ENCODE measurements around the gene KCNJ1.

KCNJ1 gene

DNA sequence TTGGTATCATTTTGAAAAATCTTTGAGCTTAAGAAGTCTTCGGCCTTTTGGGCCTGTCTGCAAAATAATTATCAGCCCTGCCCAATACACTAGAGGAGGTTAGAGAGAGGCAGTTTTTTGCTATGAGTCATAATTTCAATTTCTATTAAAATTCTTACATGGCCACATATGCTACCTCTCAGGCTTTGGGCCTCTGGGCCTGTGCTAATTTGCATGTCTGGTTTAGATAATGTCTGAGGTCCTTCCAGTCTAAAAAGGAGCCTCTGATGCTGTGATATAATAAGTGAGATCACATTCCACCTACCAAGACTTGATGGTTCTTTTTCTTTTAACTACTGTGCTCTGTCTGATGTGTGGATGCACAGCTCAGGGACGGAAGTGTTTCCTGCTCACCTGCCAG, 70.8 kb downstream of the KCNJ1 start:
- DNase-seq = no peak
- no peaks in the 10 kb centered on the region for H3K4me1 ChIP-seq (ENCODE audit: control insufficient read depth, low read depth, low read length)
- no peaks in the 10 kb centered on the region for H3K27me3 ChIP-seq (ENCODE audit: insufficient read depth, low read length, poor library complexity)
- H3K4ac ChIP-seq (ENCODE audit: low read depth, low read length) = no peak overlapping the region
- H3K4me3 ChIP-seq (ENCODE audit: low read length) = no peak overlapping the region
- H3K9ac ChIP-seq (ENCODE audit: low read length) = no peak overlapping the region
- no peak overlapping the region for H3K56ac ChIP-seq (ENCODE audit: low read length)
- no peak overlapping the region for H3K4me2 ChIP-seq (ENCODE audit: low read length)
- H4K8ac ChIP-seq (ENCODE audit: low read depth, low read length) = no peak overlapping the region
- no peak overlapping the region for H3K18ac ChIP-seq (ENCODE audit: low read length)
- H4K5ac ChIP-seq (ENCODE audit: low read length) = no peak overlapping the region
- no peak overlapping the region for H2AK5ac ChIP-seq (ENCODE audit: low read length)
- no peaks in the 10 kb centered on the region for H3K79me2 ChIP-seq (ENCODE audit: control insufficient read depth, insufficient read depth, low read length)
- H2BK120ac ChIP-seq (ENCODE audit: low read depth, low read length) = no peak overlapping the region
- WGBS (ENCODE audit: extremely low coverage, insufficient coverage, low lambda C conversion rate) = no CpG with 5 or more reads among the region's 2 CpGs
- H3K23ac ChIP-seq (ENCODE audit: low read length) = no peak overlapping the region
- H3K79me1 ChIP-seq (ENCODE audit: low read length) = no peaks in the 10 kb centered on the region
- H3K27ac ChIP-seq (ENCODE audit: low read depth, low read length) = no peak overlapping the region
- H2BK5ac ChIP-seq (ENCODE audit: low read length) = no peak overlapping the region
- H2BK15ac ChIP-seq (replicated peaks; ENCODE audit: low read depth) = no peak overlapping the region
- no peaks in the 10 kb centered on the region for H3K36me3 ChIP-seq (ENCODE audit: control insufficient read depth, insufficient read depth, low read length)

DNA sequence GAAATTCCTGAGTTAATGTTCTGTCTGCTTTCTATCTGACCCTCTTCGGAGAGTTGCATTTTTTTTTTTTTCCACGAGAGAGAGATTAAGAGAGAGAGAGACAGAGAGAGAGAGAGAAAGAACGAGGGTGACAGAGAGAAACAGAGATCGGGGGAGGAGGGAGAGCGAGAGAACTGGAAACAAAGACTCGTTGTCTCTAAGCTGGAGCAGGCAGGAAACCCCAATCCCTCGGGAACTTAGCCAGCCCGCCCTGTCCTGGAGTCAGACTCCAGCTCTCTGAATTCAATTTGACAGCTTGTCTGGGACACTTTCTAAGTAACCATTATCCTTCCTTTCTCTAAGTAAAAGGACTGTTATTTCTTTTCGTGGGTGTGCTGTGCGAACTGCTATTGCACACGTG, 76.9 kb downstream of the KCNJ1 start:
- Histone ChIP-seq H3K9ac (ENCODE audit: low read length) (no peak overlapping the region), H3K27ac (ENCODE audit: low read depth, low read length) (no peak overlapping the region), H3K56ac (ENCODE audit: low read length) (no peak overlapping the region)

DNA sequence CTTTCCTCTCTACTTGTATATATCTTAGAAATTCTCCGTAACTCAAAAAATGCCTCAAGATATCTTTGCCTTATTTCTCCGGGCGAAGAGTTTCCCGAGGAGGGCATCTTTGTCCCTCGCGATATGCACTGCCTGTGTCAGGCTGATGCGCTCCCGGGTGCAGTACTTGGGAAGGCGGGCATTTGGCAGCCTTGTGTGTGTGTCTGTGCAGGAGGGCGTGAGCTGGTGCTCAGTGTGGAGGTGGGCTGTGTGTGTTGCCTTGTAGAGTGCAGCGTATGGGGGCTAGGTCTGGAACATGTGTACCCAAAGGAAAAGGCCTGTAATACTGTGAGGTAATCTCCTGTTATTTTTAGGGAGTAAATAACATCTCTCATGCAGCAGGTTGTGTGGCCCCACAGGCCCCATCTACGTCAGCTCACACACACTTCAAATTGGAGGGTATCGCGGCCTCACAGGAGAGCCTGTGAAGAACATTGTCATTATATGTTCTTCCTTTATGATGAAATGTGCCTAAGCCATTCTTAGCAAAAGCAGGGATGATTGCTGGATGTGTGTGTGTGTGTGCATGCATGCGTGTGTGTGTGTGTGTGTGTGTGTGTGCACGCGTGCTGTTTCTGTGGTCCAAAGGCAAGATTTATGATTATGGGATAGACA, 77.5 kb downstream of the KCNJ1 start:
- no CpG with 5 or more reads among the region's 17 CpGs for WGBS (ENCODE audit: extremely low coverage, insufficient coverage, low lambda C conversion rate)
- Histone ChIP-seq H3K4ac (ENCODE audit: low read depth, low read length) (no peak overlapping the region), H2AK5ac (ENCODE audit: low read length) (no peak overlapping the region), H3K79me2 (ENCODE audit: control insufficient read depth, insufficient read depth, low read length) (no peaks in the 10 kb centered on the region), H2BK5ac (ENCODE audit: low read length) (no peak overlapping the region), H3K36me3 (ENCODE audit: control insufficient read depth, insufficient read depth, low read length) (no peaks in the 10 kb centered on the region), H2BK120ac (ENCODE audit: low read depth, low read length) (no peak overlapping the region), H3K9ac (ENCODE audit: low read length) (no peak overlapping the region), H3K56ac (ENCODE audit: low read length) (no peak overlapping the region), H3K4me1 (ENCODE audit: control insufficient read depth, low read depth, low read length) (no peaks in the 10 kb centered on the region), H3K18ac (ENCODE audit: low read length) (no peak overlapping the region), H4K5ac (ENCODE audit: low read length) (no peak overlapping the region), H3K23ac (ENCODE audit: low read length) (no peak overlapping the region), H3K27ac (ENCODE audit: low read depth, low read length) (no peak overlapping the region), H3K4me2 (ENCODE audit: low read length) (no peak overlapping the region), H3K4me3 (ENCODE audit: low read length) (no peak overlapping the region), H3K79me1 (ENCODE audit: low read length) (no peaks in the 10 kb centered on the region), H2BK15ac (replicated peaks; ENCODE audit: low read depth) (no peak overlapping the region), H4K8ac (ENCODE audit: low read depth, low read length) (no peak overlapping the region), H3K27me3 (ENCODE audit: insufficient read depth, low read length, poor library complexity) (no peaks in the 10 kb centered on the region)
- no peak for DNase-seq

More for the DNA sequence above, 76.9 kb downstream of the KCNJ1 start:
- Histone ChIP-seq H3K4me2 (ENCODE audit: low read length) (no peak overlapping the region), H3K27me3 (ENCODE audit: insufficient read depth, low read length, poor library complexity) (no peaks in the 10 kb centered on the region), H3K36me3 (ENCODE audit: control insufficient read depth, insufficient read depth, low read length) (no peaks in the 10 kb centered on the region), H3K18ac (ENCODE audit: low read length) (no peak overlapping the region), H3K4me1 (ENCODE audit: control insufficient read depth, low read depth, low read length) (no peaks in the 10 kb centered on the region), H4K5ac (ENCODE audit: low read length) (no peak overlapping the region), H3K79me2 (ENCODE audit: control insufficient read depth, insufficient read depth, low read length) (no peaks in the 10 kb centered on the region), H3K4ac (ENCODE audit: low read depth, low read length) (no peak overlapping the region), H2BK120ac (ENCODE audit: low read depth, low read length) (no peak overlapping the region), H2AK5ac (ENCODE audit: low read length) (no peak overlapping the region), H2BK15ac (replicated peaks; ENCODE audit: low read depth) (no peak overlapping the region), H3K23ac (ENCODE audit: low read length) (no peak overlapping the region), H2BK5ac (ENCODE audit: low read length) (no peak overlapping the region), H3K4me3 (ENCODE audit: low read length) (no peak overlapping the region), H3K79me1 (ENCODE audit: low read length) (no peaks in the 10 kb centered on the region), H4K8ac (ENCODE audit: low read depth, low read length) (no peak overlapping the region)
- WGBS (ENCODE audit: extremely low coverage, insufficient coverage, low lambda C conversion rate) = no CpG with 5 or more reads among the region's 11 CpGs
- DNase-seq = no peak

Measured in mesendoderm (in vitro differentiated cells).